Stomach (tissue), 9 donors: ENCODE measurements around the gene COLEC12. TPM values are rescaled to one million over a fixed set of nuclear protein-coding genes. Genes with fewer than 3 reads are reported as not detected.

Source experiments
- DNase-seq, 2 donors: peaks; one replicate each; pipeline versions ENCODE4 v3.0.0 to v3.0.0-alpha.2; 2013 to 2019
- H3K27ac ChIP-seq, 5 donors: fragments of 200-600 bp in 4 of 5; sonication (generic) in 4 of 5; one replicate each; pipeline ENCODE4 v1.5.1; 2013 to 2019; ENCODE audit warnings: mild to moderate bottlenecking in 1 of 5, moderate library complexity in 1 of 5
- H3K27me3 ChIP-seq, 3 donors: fragments of 200-600 bp; sonication (generic); one replicate each; pipeline ENCODE4 v1.5.1; 2017 to 2019; ENCODE audit warnings: mixed run types in 1 of 3
- H3K36me3 ChIP-seq, 4 donors: fragments of 200-600 bp; sonication (generic); 1 replicate in 3 of 4; 2 replicates in 1 of 4; pipeline ENCODE4 v1.5.1; 2016 to 2019
- H3K4me1 ChIP-seq, 4 donors: fragments of 200-600 bp; sonication (generic); one replicate each; pipeline ENCODE4 v1.5.1; 2016 to 2019
- H3K4me3 ChIP-seq, 4 donors: fragments of 200-600 bp; sonication (generic) in 3 of 4; one replicate each; pipeline ENCODE4 v1.5.1; 2016 to 2019; ENCODE audit warnings: mild to moderate bottlenecking in 1 of 4
- H3K9me3 ChIP-seq, 4 donors: fragments of 200-600 bp; sonication (generic); one replicate each; pipeline ENCODE4 v1.5.1; 2016 to 2019
- CTCF ChIP-seq, 7 experiments: fragments of 450-650 bp in 4 of 7; fragments of 200-600 bp in 3 of 7; sonication (generic) in 3 of 7; IDR thresholded peaks; one replicate each; pipeline ENCODE4 v1.5.1; 2016 to 2019; ENCODE audit warnings: antibody characterized with exemption in 7 of 7, control low read depth in 2 of 7, mild to moderate bottlenecking in 1 of 7
- EP300 ChIP-seq: sonication (generic); formaldehyde crosslinking; IDR thresholded peaks from one replicate; pipeline ENCODE4 v1.6.1; 2017; ENCODE audit warnings: antibody characterized with exemption
- POLR2A ChIP-seq, 4 donors: fragments of 450-650 bp; IDR thresholded peaks; one replicate each; pipeline ENCODE4 v1.6.1; 2016; ENCODE audit warnings: antibody characterized with exemption in 4 of 4, control low read depth in 2 of 4, mild to moderate bottlenecking in 1 of 4, moderate library complexity in 1 of 4
- POLR2AphosphoS5 ChIP-seq, 3 donors: sonication (generic); formaldehyde crosslinking; IDR thresholded peaks; one replicate each; pipeline ENCODE4 v1.6.1; 2016; ENCODE audit warnings: antibody characterized with exemption in 3 of 3
- WGBS, 5 donors: extraction: QIAGEN DNeasy Blood & Tissue Kit in 3 of 5; methylation state at CpG; one replicate each; pipeline versions ENCODE4 v1.1.5 to v1.1.7; 2013 to 2018; 5-methylcytosine and 5-hydroxymethylcytosine counted together
- intact Hi-C: fragments of 100-400 bp; cut with DNase I; formaldehyde crosslinking; loops from one replicate; pipeline ENCODE4 v1.15.1; 2023; ENCODE audit warnings: low total_unique reads
- polyA plus RNA-seq, 3 donors: library from polyadenylated mRNA; stranded (reverse); fragments of 200-250 nt; gene quantifications; one replicate each; pipeline ENCODE4 v1.2.3, GENCODE V29; 2013
- total RNA-seq, 5 donors: library from RNA; depleted of rRNA; stranded (reverse); fragments of >200 nt; gene quantifications; one replicate each; pipeline versions ENCODE4 v1.1.0 to v1.2.3, GENCODE V29; 2014 to 2016
- donor health status: healthy with polysubstance abuse.
- donor health status: Bipolar disorder and iron deficiency.
- donor health status: healthy.

The COLEC12 gene
- total and polyA plus RNA-seq, 8 donors, result 1.7 to 37.5 (median 5.6) TPM

- 83 to 88% (median 85%) methylated on average over 2 of the region's 2 CpGs for whole genome bisulfite sequencing, 5 donors
- H3K27me3 ChIP-seq, result no peaks in the 10 kb centered on the region
- no peaks in the 10 kb centered on the region for H3K9me3 ChIP-seq
- TF ChIP-seq POLR2A (IDR thresholded peaks at IDR 0.05), result no peak
- no peak for TF ChIP-seq POLR2AphosphoS5 (IDR thresholded peaks at IDR 0.05)
- TF ChIP-seq EP300, result no peak
- no peak for TF ChIP-seq CTCF (IDR thresholded peaks at IDR 0.05)
- no peak for DNase-seq
- intact Hi-C loops, result no loop called here
- no peak overlapping the region for H3K4me3 ChIP-seq
- no peaks in the 10 kb centered on the region for H3K36me3 ChIP-seq
- peaks cover 0 to 8% (median 0%) of the 10 kb centered on the region in 4 donors for H3K4me1 ChIP-seq
- H3K27ac ChIP-seq, result no peak overlapping the region
Measured at GRCh38 chr18:438571-438970, 61.9 kb downstream of the COLEC12 start.

- H3K36me3 ChIP-seq, result no peaks in the 10 kb centered on the region
- H3K27me3 ChIP-seq, result no peaks in the 10 kb centered on the region
- H3K27ac ChIP-seq, result no peak overlapping the region
- peaks cover 0 to 19% (median 0%) of the 10 kb centered on the region in 4 donors for H3K4me1 ChIP-seq
- 86 to 93% (median 91%) methylated on average over 4 of the region's 4 CpGs for WGBS, 5 donors
- no peak overlapping the region for H3K4me3 ChIP-seq
- DNase-seq, result no peak
- intact Hi-C loops, result no loop called here
- H3K9me3 ChIP-seq, result no peaks in the 10 kb centered on the region
- TF ChIP-seq CTCF (IDR thresholded peaks at IDR 0.05), result no peak
- no peak for TF ChIP-seq EP300
- TF ChIP-seq POLR2A (IDR thresholded peaks at IDR 0.05), result no peak
- no peak for TF ChIP-seq POLR2AphosphoS5 (IDR thresholded peaks at IDR 0.05)
Measured at GRCh38 chr18:435940-436339, 64.6 kb downstream of the COLEC12 start.

- DNase-seq, result peak in 1 of 2 donors; percentile 85
- Histone ChIP-seq H3K9me3 (no peaks in the 10 kb centered on the region), H3K4me3 (no peak overlapping the region), H3K27me3 (no peaks in the 10 kb centered on the region), H3K4me1 (peaks cover 0 to 19% (median 0%) of the 10 kb centered on the region in 4 donors), H3K36me3 (no peaks in the 10 kb centered on the region), H3K27ac (no peak overlapping the region)
- TF ChIP-seq POLR2A (IDR thresholded peaks at IDR 0.05) (no peak), POLR2AphosphoS5 (IDR thresholded peaks at IDR 0.05) (no peak), EP300 (no peak), CTCF (IDR thresholded peaks at IDR 0.05) (no peak)
- 0 to 53% (median 3%) methylated on average over 1 of the region's 1 CpG for WGBS, 5 donors
- intact Hi-C loops, result no loop called here
Measured at GRCh38 chr18:434410-434809, 66.1 kb downstream of the COLEC12 start.

GRCh38 chr18:433960-434359, 66.5 kb downstream of the COLEC12 start:
- Histone ChIP-seq H3K4me3 (no peak overlapping the region), H3K4me1 (peaks cover 0 to 19% (median 0%) of the 10 kb centered on the region in 4 donors), H3K27ac (no peak overlapping the region)

More at GRCh38 chr18:433960-434359, 66.5 kb downstream of the COLEC12 start:
- Histone ChIP-seq H3K9me3 (no peaks in the 10 kb centered on the region), H3K36me3 (no peaks in the 10 kb centered on the region), H3K27me3 (no peaks in the 10 kb centered on the region)
- no peak for DNase-seq
- intact Hi-C loops, result no loop called here
- no peak for TF ChIP-seq POLR2A (IDR thresholded peaks at IDR 0.05)
- no peak for TF ChIP-seq CTCF (IDR thresholded peaks at IDR 0.05)
- TF ChIP-seq EP300, result no peak
- TF ChIP-seq POLR2AphosphoS5 (IDR thresholded peaks at IDR 0.05), result no peak
- 83 to 91% (median 90%) methylated on average over 2 of the region's 2 CpGs for WGBS, 5 donors
